ENCODE measurements around the gene TIMP2.
"Not testable (repeated sequence)": the region's sequence is repeated elsewhere in the genome, so short reads cannot be mapped to it uniquely, and the experiment has no call there.

The TIMP2 gene

GRCh38 chr17:78925234-78925633, at the start of gene TIMP2:
Gene TIMP2 (minus strand): TSS chr17:78925387. CDS start chr17:78925088, 299 bp downstream.
- peak; percentile 73 for DNase-seq (ENCODE audit: low spot score)

DNA sequence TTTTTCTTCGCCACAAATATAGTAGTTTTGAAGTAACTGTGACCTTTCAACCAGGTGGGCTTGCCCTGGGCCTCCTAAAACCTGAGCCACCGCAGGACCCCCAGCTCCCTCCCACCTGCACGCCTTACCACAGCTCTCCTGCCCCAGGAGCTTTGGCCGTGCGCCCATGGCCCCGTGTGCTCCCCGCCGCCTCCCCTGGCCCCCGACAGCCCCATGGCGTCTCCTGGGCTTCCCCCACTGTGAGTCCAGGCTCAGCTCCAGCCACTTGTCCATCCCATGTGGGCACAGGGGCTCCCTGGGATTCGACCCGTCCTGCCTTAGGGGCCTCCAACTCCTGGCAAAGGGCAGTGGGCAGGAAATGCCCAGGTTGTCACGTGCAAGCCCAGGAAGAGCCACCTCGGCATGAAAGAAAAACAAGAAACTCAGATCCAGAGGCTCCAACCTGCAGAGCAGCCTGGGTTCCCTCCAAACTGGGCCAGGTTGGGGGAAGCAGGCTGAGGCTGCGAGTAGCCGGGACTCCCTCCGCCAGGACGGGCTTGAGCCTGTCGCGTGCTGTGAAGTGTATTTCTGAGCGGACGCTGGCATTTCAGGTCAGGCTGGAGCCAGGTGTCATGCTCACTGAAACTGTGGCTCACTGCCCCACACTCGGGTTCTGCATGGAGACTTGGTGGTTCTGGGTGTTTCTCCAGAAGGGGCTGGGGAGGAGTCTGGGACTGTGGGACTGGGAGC, 48.8 kb upstream of the TIMP2 start:
- no peak for DNase-seq (ENCODE audit: low spot score)

DNA sequence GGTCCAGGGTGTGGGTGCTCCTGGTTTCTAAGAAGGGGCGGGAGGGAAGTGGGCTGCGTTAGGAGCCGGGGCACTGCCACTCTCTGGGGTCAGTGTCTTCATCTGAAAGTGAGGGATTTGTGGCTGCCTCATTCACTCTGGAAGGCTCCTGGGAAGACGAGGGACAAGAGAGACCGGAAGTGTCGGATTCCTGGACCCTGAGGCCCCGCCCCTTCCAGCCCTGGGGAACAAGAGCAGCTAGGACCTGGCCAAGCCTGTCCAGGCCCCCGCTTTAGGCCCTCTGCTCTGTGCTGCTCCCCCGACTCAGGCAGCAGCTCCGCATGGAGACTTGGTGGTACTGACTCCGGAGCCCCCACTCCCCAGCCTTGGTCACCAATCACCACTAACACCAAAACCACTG, 48.0 kb upstream of the TIMP2 start:
- no peak for DNase-seq (ENCODE audit: low spot score)

GRCh38 chr17:78972507-78973105, 47.4 kb upstream of the TIMP2 start:
- DNase-seq (ENCODE audit: low spot score), result no peak

DNA sequence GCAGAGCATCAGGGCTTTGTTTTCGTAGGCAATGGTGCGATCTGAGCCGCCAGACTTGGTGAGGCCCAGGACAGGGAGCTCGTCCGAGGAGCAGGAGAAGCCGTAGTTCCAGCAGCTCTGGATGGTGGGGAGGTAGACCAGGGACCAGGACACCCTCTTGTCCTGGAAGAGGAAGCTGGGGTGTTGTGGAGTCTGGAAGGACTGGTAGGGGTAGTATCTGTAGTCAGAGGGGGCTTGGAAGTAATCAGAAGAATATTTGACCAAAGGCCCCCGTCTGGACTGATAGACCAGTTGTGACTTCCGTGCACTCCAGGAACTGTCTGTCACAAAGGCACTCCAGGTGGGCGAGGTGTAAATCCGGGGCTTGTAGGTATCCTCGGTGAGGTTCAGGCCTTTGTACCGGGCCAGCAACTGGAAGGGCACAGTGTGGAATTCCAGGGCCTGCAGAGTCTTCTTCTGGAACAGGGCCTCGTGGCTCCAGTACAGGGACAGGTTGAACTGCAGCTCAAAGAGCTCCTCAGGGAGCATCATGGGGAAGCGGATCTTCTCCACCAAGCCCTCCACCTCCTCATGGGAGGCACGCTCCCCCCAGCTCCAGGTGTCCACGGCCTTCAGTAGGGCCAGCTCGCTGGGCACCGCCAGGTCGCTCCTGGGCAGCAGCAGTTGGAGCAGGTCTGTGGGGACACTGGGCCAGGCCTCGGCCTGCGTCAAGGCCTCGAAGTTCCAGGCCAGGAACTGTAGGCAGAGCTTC, 46.7 kb upstream of the TIMP2 start:
- no peak for DNase-seq (ENCODE audit: low spot score)

DNA sequence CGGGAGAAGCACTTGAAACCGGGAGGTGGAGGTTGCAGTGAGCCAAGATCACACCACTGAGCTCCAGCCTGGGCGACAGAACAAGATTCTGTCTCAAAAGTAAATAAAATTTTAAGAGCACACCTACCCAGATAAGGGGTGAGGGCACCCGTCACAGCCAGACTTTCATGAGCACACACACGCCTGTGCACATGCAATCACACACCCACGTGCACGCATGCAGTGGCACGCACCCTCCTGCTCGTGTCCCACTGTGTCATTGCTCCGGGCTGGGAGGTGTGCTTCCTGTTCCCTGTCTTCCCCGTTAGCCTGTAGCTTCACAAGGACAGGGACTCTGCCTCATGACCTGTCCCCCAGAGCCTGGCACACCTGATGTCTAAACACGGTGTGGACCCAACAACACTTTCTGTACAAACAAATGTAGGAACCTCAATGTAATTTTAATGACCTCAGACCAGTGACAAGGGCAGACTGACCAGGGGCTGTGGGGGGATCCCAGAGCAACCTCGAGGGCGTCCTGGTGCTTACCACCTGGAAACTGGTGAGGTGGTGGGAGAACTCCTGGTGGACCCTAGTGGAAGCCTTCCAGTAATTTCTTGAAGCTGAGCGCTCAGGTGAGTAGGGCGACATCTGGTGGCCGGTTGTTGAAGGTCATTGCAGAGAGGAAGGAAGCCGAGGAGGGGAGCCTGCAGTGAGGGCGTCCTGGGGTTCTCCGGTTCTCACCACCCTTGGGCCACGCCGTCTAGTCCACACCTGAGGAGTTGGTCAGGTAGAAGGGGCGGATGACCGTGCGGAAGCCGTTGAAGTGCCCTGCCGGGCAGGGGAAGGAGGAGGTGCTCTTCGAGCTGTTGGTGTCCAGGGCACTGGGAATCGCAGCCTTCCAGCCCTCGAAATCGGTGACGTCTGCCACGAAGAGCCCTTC, 45.9 kb upstream of the TIMP2 start:
- peak; percentile 75 for DNase-seq (ENCODE audit: low spot score)

DNA sequence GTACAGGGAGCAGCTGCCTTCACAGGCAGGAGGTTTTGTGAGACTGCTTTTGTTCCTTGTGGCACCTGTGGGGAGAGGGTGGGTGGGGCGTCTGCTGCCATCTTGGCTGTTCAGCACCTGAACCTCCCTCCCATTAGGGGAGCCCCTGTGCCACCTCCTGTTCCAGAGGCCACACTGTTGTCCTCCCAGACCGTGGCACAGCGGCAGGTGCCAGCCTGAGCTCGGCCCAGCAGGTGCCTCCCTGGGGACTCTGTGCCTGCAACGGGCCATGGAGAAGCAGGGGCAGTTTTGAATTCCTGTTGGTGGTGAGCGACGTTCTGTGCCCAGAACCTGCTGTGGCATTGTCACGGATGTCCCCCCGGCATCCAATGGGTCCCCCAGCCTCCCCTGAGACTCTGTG, 44.7 kb upstream of the TIMP2 start:
- DNase-seq (ENCODE audit: low spot score), result no peak

DNA sequence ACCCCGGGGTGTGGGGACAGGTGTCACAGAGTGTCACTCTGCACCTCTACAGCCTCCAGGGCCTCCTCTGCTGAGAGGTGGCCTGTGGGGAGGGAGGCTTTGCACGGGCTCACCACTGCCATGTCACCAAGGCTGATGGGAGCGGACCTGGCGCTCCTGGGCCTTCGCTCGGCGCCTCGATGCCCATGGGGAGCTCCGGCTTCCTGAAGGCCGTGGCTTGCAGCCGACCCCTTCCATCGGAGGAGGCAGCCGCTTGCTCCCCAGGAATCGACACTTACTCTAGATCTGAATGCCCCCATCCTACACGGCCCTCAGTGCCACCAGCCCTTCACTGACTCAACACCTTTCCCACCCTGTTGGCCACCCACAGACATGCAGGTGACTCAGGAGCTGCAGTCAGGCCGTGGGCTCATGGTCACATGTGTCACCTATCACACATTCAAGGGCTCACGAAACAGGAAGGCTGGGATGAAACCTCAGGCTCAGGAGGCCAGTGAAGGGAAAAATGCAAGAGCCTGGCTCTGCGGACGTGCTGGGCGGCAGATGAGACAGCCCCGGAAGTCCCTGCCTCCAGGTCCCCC, 42.7 kb upstream of the TIMP2 start:
- DNase-seq (ENCODE audit: low spot score), result no peak

DNA sequence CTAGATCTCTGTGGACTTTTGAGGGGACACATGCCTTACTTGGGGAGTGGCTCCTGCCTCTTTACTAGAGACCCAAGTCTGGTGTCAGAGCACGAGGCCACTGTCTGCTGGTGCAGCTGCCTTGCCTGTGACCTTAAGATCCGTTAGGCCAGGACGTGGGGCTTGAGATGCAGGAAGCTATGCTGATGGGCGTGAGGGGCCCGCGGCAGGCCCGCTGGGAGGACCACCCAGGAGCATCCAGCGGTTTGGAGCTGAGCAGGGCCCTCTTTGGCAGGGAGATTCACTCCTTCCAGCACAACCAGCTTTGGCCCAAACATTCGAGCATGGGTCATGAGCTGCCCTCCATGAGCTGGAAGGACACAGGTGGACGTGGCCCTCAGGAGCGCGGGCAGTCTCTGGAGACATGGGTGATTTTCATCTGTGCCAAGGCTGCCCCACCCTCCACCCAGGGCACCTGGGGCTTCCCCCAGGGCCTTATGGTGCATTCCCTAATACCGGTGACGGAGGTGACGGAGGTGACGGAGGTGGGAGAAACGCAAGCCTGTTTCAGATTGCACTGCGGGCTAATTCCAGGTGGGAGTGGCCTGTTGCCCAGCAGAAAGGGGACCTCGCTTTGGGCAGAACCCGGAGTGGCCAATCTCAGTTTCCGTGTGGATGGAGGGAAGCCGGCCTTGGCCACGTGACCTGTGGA, 41.9 kb upstream of the TIMP2 start:
- no peak for DNase-seq (ENCODE audit: low spot score)

GRCh38 chr17:78966123-78966813, 41.1 kb upstream of the TIMP2 start:
- DNase-seq (ENCODE audit: low spot score), result no peak

GRCh38 chr17:78965491-78965924, 40.3 kb upstream of the TIMP2 start:
- no peak for DNase-seq (ENCODE audit: low spot score)

DNA sequence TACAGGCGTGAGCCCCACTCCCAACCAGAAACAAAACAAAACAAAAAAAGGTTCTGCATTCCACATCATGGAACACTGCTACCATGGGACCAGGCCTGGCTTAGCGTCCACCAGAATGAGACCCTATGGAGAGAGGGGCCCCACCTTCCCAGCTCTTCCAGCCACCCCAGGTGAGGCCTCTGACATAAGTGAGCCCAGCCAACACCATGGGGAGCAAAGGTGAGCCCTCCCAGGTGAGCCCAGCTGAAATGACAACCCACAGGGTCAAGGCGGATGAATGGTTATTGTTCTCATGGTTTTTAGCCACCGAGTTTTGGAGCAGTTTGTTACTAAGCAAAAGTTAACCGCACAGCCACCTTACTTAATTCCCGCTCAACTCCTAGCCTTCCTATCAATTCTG, 38.2 kb upstream of the TIMP2 start:
- DNase-seq (ENCODE audit: low spot score), result no peak

GRCh38 chr17:78962984-78963348, 37.8 kb upstream of the TIMP2 start:
- not testable (repeated sequence) for DNase-seq (ENCODE audit: low spot score)

DNA sequence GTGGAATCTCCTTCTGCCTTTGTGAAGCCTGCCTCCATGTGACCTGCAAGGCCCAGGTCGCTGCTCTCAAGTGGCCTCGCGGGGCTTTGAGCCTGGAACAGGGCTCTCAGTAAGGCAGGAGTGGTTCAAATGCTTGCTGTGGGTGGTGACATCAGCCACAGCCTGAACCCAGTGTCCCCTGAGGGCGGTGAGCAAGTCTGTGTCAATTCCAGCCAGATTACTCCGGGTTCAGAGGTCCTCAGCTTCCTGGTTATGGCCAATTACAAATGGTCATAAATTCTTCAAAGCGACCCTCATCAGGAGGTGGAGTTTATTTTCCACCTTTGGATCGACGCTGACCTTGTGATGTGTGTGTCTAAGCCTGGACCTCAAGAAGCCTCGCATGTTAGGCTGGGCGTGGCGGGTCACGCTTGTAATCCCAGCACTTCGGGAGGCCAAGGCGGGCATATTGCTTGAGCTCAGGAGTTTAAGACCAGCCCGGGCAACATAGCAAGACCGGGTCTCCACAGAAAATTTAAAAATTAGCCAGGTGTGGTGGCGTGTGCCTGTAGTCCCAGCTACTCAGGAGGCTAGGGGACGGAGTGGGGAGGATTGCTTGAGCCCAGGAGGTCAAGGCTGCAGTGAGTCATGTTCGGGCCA, 37.3 kb upstream of the TIMP2 start:
- DNase-seq (ENCODE audit: low spot score), result no peak

GRCh38 chr17:78961571-78961970, 36.4 kb upstream of the TIMP2 start:
- DNase-seq (ENCODE audit: low spot score), result no peak

GRCh38 chr17:78960928-78961327, 35.7 kb upstream of the TIMP2 start:
- no peak for DNase-seq (ENCODE audit: low spot score)

DNA sequence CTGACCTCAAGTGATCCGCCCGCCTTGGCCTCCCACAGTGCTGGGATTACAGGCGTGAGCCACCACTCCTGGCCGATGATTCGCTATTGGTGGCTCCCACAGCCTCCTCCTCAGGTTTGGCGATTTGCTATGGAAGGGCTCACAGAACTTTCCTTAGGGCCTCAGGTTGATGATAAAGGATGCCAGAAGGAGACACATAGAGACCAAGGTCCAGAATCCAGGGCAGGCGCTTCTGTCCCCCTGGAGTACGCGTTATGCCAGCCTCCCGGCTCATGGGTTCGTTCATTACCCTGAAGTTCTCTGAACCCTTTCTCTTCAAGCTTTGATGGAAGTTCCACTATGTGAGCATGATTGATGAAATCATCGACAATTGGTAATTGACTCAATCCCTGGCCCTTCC, 34.6 kb upstream of the TIMP2 start:
- DNase-seq (ENCODE audit: low spot score), result no peak

GRCh38 chr17:78958641-78959127, 33.5 kb upstream of the TIMP2 start:
- no peak for DNase-seq (ENCODE audit: low spot score)

DNA sequence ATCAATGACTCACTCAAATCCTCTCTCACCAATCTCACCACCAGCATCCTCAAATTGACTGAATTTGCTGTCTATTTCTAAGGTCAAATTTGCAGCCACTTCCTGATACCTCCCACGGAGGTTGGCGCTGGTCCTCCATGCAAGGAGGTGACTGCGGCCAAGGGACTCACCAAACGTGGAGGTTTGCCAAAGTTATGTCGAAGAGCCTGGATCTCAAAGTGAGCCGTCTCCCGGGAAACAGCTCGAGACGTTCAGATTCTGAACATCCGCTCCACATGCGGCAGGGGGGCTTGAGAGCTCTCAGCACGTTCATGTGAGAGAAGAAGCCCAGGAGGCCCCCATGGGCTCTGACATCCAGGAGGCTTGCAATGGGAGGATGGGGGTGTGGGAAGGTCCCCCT, 31.9 kb upstream of the TIMP2 start:
- DNase-seq (ENCODE audit: low spot score), result no peak

- no peak for DNase-seq (ENCODE audit: low spot score)
These were observed 31.1 kb upstream of the TIMP2 start for GRCh38 chr17:78956254-78956653.
